Spleen (tissue), 7 donors: ENCODE measurements around the gene CFLAR.

Experiments
- CTCF ChIP-seq, 11 experiments: fragments of 200-600 bp in 7 of 11; fragments of 450-650 bp in 4 of 11; sonication (generic) in 4 of 11; IDR thresholded peaks in 8 of 11; conservative IDR thresholded peaks in 3 of 11; 1 replicate in 7 of 11; 2 replicates in 4 of 11; pipeline versions ENCODE4 v1.4.0 to v1.8.0; 2016 to 2021; ENCODE audit warnings: antibody characterized with exemption in 11 of 11, inconsistent platforms in 4 of 11, mild to moderate bottlenecking in 1 of 11
- POLR2AphosphoS5 ChIP-seq, 3 donors: sonication (generic); formaldehyde crosslinking; IDR thresholded peaks; one replicate each; pipeline ENCODE4 v1.5.1; 2017; ENCODE audit warnings: antibody characterized with exemption in 3 of 3
- donor health status: DM: no; HTN: no; CAD: no; lungs with moderate emphysema.
- donor health status: DM: no; HTN: no; CAD: no.
- donor health status: DM: no; HTN: no; CAD: no.

- TF ChIP-seq CTCF (IDR thresholded peaks at IDR 0.05 in 8 of 11, conservative IDR thresholded peaks at IDR 0.05 in 3 of 11) (no peak), POLR2AphosphoS5 (IDR thresholded peaks at IDR 0.05) (no peak)
These were observed 88.9 kb downstream of the CFLAR start for GRCh38 chr2:201204655-201205514.
